Stimulated activated CD4-positive, alpha-beta T cell treated with anti-CD3 and anti-CD28 coated beads, Interleukin-4, amount 100 ng/mL, for 4 hours (primary cell): Measurements from ENCODE around the gene PCDHA8.
"Not testable (repeated sequence)": the region's sequence is repeated elsewhere in the genome, so short reads cannot be mapped to it uniquely, and the experiment has no call there.

Experiments
- DNase-seq, 2 experiments: peaks; one replicate each; pipeline ENCODE4 v3.0.0-alpha.2; 2020

PCDHA8 gene

GRCh38 chr5:140870221-140871201, 29.5 kb downstream of the PCDHA8 start:
- no peak for DNase-seq

- DNase-seq, result no peak
Observed at GRCh38 chr5:140875085-140876065, 34.4 kb downstream of the PCDHA8 start, which contains the start of gene PCDHA12. Gene PCDHA12 (plus strand): TSS chr5:140875308. CDS start chr5:140875473, 165 bp downstream.

- not testable (repeated sequence) for DNase-seq
Observed at GRCh38 chr5:140876541-140877261, 35.7 kb downstream of the PCDHA8 start.

- no peak for DNase-seq
Observed at GRCh38 chr5:140877262-140877581, 36.2 kb downstream of the PCDHA8 start.

- DNase-seq, result no peak
Observed at GRCh38 chr5:140881889-140882590, 41.1 kb downstream of the PCDHA8 start, which contains the start of gene PCDHA13. Gene PCDHA13 (plus strand): TSS chr5:140882124. CDS start chr5:140882269, 145 bp downstream.

- DNase-seq, result no peak
Observed at GRCh38 chr5:140882591-140882899, 41.6 kb downstream of the PCDHA8 start.

GRCh38 chr5:140883373-140883772, 42.4 kb downstream of the PCDHA8 start:
- DNase-seq, result no peak

- no peak for DNase-seq
Observed at GRCh38 chr5:140883927-140884697, 43.1 kb downstream of the PCDHA8 start.
